ENCODE measurements around the gene SPINK2. TPM values are rescaled to one million over a fixed set of nuclear protein-coding genes. Genes with fewer than 3 reads are reported as not detected.

The SPINK2 gene
- total RNA-seq, 4 donors from 2014 or later: not detected

DNA sequence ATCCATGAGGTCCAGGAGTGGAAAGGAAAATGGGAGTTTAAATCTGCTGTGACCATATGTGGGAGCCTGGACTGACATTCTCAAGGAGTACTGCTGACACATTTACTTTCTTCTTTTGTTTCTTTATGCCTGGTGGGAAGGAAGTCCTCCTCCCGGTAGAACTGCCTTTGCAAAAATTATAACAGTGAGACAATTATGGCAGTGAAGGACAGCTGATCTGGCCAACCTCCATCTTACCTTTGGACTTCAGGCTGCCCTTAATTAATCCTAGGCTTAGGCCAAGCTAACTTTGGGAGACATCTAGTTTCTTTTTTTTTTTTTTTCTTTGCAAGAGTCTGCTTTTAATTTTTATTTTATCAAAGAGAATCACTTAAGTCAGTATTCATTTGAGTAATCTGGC lies 61.3 kb downstream of the SPINK2 start:
- H3K9me3 ChIP-seq: no peaks in the 10 kb centered on the region
- no peak overlapping the region for H3K27ac ChIP-seq
- no peaks in the 10 kb centered on the region for H3K36me3 ChIP-seq
- WGBS: 35% methylated on average over 1 of the region's 1 CpG
- H3K4me3 ChIP-seq: no peak overlapping the region
- TF ChIP-seq EP300 (IDR thresholded peaks at IDR 0.05) (no peak), POLR2AphosphoS5 (IDR thresholded peaks at IDR 0.05) (no peak), POLR2A (IDR thresholded peaks at IDR 0.05) (no peak)
- TF ChIP-seq, protein P1, sequence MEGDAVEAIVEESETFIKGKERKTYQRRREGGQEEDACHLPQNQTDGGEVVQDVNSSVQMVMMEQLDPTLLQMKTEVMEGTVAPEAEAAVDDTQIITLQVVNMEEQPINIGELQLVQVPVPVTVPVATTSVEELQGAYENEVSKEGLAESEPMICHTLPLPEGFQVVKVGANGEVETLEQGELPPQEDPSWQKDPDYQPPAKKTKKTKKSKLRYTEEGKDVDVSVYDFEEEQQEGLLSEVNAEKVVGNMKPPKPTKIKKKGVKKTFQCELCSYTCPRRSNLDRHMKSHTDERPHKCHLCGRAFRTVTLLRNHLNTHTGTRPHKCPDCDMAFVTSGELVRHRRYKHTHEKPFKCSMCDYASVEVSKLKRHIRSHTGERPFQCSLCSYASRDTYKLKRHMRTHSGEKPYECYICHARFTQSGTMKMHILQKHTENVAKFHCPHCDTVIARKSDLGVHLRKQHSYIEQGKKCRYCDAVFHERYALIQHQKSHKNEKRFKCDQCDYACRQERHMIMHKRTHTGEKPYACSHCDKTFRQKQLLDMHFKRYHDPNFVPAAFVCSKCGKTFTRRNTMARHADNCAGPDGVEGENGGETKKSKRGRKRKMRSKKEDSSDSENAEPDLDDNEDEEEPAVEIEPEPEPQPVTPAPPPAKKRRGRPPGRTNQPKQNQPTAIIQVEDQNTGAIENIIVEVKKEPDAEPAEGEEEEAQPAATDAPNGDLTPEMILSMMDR (IDR thresholded peaks at IDR 0.05): no peak
- DNase-seq (ENCODE audit: low spot score in 2 of 2): no peak
- no peaks in the 10 kb centered on the region for H3K27me3 ChIP-seq
- H3K4me1 ChIP-seq: peaks cover 14% of the 10 kb centered on the region

Other genes starting within 250 kb of the SPINK2 start
- gene HOPX, start 140.4 kb downstream of the SPINK2 start, total RNA-seq: 1,000 to 10,000 TPM in 3 of 4 donors, 100 to 1,000 TPM in 1; 405 to 1,883 (median 1,516) TPM
- 10 to 100 TPM; 27.7 to 70.8 (median 50.5) TPM for gene REST, start 86.2 kb upstream of the SPINK2 start, total RNA-seq
- gene NOA1, start 155.9 kb upstream of the SPINK2 start, total RNA-seq: 10 to 100 TPM; 26.8 to 32.3 (median 30.1) TPM
- 100 to 1,000 TPM in 1 of 4 donors, 10 to 100 TPM in 3; 55.5 to 111 (median 61.5) TPM for gene POLR2B, start 157.2 kb upstream of the SPINK2 start, total RNA-seq